HG02571 (cell line): Measurements from ENCODE around the gene GFRA1.
"Not testable (repeated sequence)": the region's sequence is repeated elsewhere in the genome, so short reads cannot be mapped to it uniquely, and the experiment has no call there.

Experiments used
- ATAC-seq: cut with Tn5 transposase; IDR thresholded peaks from one replicate; pipeline ENCODE4 v1.9.1; 2021; ENCODE audit warnings: mild to moderate bottlenecking, moderate library complexity; ENCODE audit not compliant: unreplicated experiment

GFRA1 gene

GRCh38 chr10:116076621-116077020 is 196.4 kb downstream of the GFRA1 start:
- ATAC-seq: no peak

GRCh38 chr10:116073510-116073909 is 199.5 kb downstream of the GFRA1 start:
- ATAC-seq: no peak

- ATAC-seq: no peak
These were observed 200.0 kb downstream of the GFRA1 start for GRCh38 chr10:116073001-116073400.

- ATAC-seq: no peak
These were observed 201.4 kb downstream of the GFRA1 start for GRCh38 chr10:116071453-116072148.

- ATAC-seq: no peak
These were observed 202.2 kb downstream of the GFRA1 start for GRCh38 chr10:116070743-116071320.

GRCh38 chr10:116069856-116070255 is 203.2 kb downstream of the GFRA1 start:
- no peak for ATAC-seq

GRCh38 chr10:116067825-116068224 is 205.2 kb downstream of the GFRA1 start:
- no peak for ATAC-seq

- no peak for ATAC-seq
These were observed 209.9 kb downstream of the GFRA1 start for GRCh38 chr10:116063107-116063506.

GRCh38 chr10:116060864-116061263 is 212.1 kb downstream of the GFRA1 start:
- ATAC-seq: no peak

GRCh38 chr10:116059320-116059719 is 213.7 kb downstream of the GFRA1 start:
- ATAC-seq: no peak

- ATAC-seq: no peak
These were observed 216.3 kb downstream of the GFRA1 start for GRCh38 chr10:116056445-116057293.

GRCh38 chr10:116055917-116056252 is 217.1 kb downstream of the GFRA1 start:
- ATAC-seq: no peak

- ATAC-seq: no peak
These were observed 217.6 kb downstream of the GFRA1 start for GRCh38 chr10:116055252-116055916.

GRCh38 chr10:116053910-116054309 is 219.1 kb downstream of the GFRA1 start:
- no peak for ATAC-seq

- ATAC-seq: not testable (repeated sequence)
These were observed 219.8 kb downstream of the GFRA1 start for GRCh38 chr10:116053009-116053730.

GRCh38 chr10:116052522-116052921 is 220.5 kb downstream of the GFRA1 start:
- ATAC-seq: not testable (repeated sequence)

GRCh38 chr10:116049974-116050304 is 223.1 kb downstream of the GFRA1 start:
- no peak for ATAC-seq

- ATAC-seq: no peak
These were observed 223.6 kb downstream of the GFRA1 start for GRCh38 chr10:116049158-116049973.

- no peak for ATAC-seq
These were observed 227.3 kb downstream of the GFRA1 start for GRCh38 chr10:116045366-116046356.
